Head of caudate nucleus (tissue), 42 donors: ENCODE data around the gene HIVEP2.

Source experiments
- DNase-seq, 42 donors: peaks; one replicate each; pipeline versions ENCODE4 v3.0.0 to v3.0.0-alpha.2; 2020 to 2021; ENCODE audit warnings: mixed read lengths in 7 of 42
- intact Hi-C: fragments of 100-400 bp; cut with DNase I; formaldehyde crosslinking; loops from one replicate; pipeline ENCODE4 v1.15.0; 2022

The HIVEP2 gene

DNA sequence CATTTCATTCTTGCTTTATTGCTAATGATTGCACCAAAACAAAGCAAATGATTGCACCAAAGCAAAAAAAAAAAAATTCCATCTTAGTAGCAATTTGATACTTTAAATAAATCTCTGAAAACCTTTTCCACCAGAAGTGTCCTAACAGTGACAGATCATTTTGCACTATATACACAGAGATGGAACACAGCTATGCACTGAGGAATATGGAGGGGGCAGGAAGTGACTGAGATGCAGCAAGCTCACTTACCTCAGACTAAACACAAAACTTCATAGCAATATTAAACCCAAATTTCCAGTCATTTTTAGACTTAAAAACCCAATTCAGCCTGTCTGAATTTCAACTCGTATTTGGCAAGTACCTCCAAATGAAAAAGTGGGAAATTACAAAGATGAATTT lies 41.2 kb downstream of the HIVEP2 start:
- intact Hi-C loops, result no loop called here
- no peak for DNase-seq

- DNase-seq, result peak in 17 of 42 donors; percentile 25 to 63 (median 45)
- intact Hi-C loops, result no loop called here
Observed at GRCh38 chr6:142902636-142903053, 42.3 kb downstream of the HIVEP2 start.

DNA sequence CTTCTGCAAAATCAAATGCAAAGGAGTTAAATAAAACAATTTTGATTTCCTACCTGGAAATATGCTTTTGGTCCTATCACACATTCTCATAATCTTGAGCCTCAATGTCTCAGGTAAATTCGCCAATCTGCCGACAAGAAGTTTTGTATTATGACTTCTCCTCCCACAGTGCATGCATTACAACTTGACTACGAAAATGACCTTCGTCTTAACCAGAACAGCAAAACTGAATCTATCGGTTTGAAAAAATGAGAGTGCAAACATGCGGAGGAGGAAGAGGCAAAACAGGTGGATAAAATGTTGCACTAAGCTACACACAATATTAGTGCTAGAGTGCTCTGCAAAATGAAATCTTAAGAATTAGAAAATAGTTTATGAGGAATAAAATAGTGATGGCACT lies 43.4 kb downstream of the HIVEP2 start:
- intact Hi-C loops, result no loop called here
- DNase-seq, result no peak

GRCh38 chr6:142900227-142900971 lies 44.6 kb downstream of the HIVEP2 start:
- peak in 32 of 42 donors; percentile 22 to 75 (median 46) for DNase-seq
- intact Hi-C loops, result no loop called here

- intact Hi-C loops, result no loop called here
- no peak for DNase-seq
Observed at GRCh38 chr6:142898927-142899895, 45.8 kb downstream of the HIVEP2 start.

- intact Hi-C loops, result no loop called here
- no peak for DNase-seq
Observed at GRCh38 chr6:142897659-142898058, 47.3 kb downstream of the HIVEP2 start.

DNA sequence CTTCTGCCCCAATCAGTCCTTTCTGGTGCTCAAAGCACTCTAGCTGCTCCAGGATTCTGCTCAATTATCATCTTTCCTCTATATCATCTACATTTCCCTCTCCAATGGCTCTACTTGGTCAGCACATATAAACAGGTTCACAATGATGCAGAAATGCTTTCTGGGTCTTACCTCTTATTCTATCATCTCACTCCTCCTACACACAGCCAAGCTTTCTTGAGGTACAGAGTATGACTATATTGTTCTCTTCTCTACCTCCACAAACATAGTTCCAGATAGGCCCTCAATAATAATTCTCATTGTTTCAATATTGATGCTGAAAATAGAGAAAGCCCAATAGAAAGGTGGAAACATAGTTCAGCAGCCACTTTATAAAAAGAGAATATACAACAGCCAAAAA lies 48.2 kb downstream of the HIVEP2 start:
- intact Hi-C loops, result no loop called here
- DNase-seq, result no peak

- DNase-seq, result no peak
- intact Hi-C loops, result no loop called here
Observed at GRCh38 chr6:142893088-142893487, 51.9 kb downstream of the HIVEP2 start.

DNA sequence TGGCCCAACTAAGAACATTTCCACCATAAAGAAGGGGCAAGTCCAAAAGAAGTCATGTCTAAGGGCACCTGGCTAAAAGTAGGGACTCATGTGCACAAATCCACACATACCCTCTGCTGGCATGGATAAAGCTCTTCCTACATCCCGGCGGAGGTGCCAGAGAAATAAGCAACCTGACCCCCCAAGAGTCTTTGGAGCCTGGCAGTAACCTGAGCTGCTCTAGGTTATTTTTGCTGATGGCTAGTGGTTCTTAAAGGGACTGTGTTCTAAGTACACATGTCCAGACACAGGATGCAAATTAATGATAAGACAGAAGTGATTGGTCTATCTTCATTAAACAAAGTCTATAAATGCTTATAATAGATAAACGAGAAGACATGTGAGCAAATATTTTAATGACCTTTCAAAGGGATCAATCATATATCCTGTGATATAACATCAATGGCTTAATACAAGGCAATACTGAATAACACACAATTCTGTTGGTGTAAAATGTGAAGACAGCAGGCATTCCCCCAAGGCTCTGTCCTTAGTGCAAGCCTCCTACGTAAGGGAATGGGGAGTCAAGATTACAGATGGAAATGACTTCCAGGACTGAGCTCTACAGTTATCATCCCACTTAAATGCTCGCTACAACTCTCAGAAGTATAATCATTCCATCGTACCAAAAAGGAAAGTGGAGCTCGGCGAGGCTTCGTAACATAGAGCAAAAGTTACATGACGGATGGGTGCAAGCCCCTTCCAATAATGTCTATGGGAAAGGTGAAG lies 52.5 kb downstream of the HIVEP2 start:
- intact Hi-C loops, result no loop called here
- DNase-seq, result peak in 1 of 42 donors; percentile 38

GRCh38 chr6:142891454-142891853 lies 53.5 kb downstream of the HIVEP2 start:
- intact Hi-C loops, result no loop called here
- no peak for DNase-seq

DNA sequence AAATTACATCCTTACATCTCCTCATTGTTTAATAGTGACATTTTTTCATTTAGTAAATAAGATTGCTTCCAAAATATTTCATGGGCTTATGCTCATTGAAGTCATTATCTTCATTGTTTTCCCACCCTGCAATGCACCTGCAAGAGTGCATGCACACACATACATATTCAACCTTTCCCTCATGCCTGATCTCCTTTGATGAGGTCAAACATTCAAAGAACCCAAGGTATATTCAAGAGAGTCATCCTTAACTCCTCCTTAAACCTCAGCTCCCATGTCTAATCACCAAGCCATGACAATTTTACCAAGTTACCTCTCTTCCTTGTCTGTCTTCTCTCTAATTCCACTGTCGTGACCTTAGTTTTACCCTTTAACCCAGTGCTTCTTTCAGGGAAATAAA lies 56.5 kb downstream of the HIVEP2 start:
- intact Hi-C loops, result loop anchor here (10.0 kb wide), 1 partner anchor 56 kb away; the partner anchor contains the start of gene HIVEP2
- DNase-seq, result no peak

DNA sequence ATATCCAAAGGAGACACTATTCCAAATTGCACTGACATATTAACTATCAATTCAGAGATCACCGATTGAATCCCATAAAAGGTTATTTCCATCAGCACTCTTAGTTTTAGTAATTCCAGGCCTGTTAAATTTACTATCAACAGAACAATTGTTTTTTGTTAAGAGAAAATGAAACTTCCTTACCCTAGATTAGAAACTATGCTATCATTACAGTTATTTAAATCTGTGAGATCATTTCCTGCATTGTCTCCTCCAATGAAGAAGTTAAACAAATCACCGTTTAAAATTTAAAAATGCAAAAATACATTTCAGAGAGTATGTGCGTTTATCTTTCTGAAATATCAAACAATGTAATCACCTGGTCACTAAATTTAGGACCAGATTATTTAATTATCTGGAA lies 57.5 kb downstream of the HIVEP2 start:
- intact Hi-C loops, result loop anchor here (10.0 kb wide), 1 partner anchor 57 kb away; the partner anchor contains the start of gene HIVEP2
- DNase-seq, result no peak

DNA sequence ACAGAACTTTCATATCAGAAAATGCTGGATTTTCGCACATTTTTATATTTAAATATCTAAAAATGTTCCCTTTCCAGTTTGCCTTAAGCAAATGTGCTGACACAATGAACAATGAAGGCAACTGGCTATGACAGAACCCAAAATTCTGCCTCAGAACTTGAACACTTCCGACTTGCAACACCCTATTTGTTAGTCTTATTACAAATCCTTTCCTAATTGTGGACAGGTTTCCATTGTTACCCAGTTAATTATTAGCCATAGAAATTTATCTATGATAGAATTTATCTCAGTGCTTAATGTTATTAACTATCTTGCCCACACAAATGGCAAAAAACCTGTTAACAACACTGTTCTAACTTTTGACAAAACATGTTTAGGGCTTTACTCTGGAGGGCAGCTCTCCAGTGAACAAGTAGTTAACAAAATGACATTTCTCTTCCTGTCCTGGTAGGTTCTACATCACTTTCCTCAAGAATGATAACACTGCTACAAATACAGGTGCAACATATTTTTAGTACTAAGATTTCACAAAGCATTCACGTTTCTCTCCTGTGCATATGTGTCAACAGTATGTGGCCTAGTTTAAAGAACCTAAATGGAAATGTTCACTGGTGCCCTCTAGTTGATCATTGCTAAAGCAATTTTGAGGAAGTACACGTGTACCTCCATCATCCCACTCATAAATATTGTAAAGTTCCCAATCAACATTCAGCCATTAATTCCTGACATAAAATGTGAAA lies 58.4 kb downstream of the HIVEP2 start:
- intact Hi-C loops, result loop anchor here (10.0 kb wide), 1 partner anchor 58 kb away; the partner anchor contains the start of gene HIVEP2
- DNase-seq, result peak in 2 of 42 donors; percentile 31 to 40

GRCh38 chr6:142885182-142885867 lies 59.7 kb downstream of the HIVEP2 start:
- peak in 12 of 42 donors; percentile 29 to 67 (median 48) for DNase-seq
- intact Hi-C loops, result loop anchor here (10.0 kb wide), 1 partner anchor 59 kb away; the partner anchor contains the start of gene HIVEP2

- intact Hi-C loops, result loop anchor here (10.0 kb wide), 1 partner anchor 60 kb away; the partner anchor contains the start of gene HIVEP2
- DNase-seq, result no peak
Observed at GRCh38 chr6:142884214-142885035, 60.6 kb downstream of the HIVEP2 start.

- intact Hi-C loops, result loop anchor here (10.0 kb wide), 1 partner anchor 62 kb away; the partner anchor contains the start of gene HIVEP2
- DNase-seq, result no peak
Observed at GRCh38 chr6:142883011-142883410, 62.0 kb downstream of the HIVEP2 start.

DNA sequence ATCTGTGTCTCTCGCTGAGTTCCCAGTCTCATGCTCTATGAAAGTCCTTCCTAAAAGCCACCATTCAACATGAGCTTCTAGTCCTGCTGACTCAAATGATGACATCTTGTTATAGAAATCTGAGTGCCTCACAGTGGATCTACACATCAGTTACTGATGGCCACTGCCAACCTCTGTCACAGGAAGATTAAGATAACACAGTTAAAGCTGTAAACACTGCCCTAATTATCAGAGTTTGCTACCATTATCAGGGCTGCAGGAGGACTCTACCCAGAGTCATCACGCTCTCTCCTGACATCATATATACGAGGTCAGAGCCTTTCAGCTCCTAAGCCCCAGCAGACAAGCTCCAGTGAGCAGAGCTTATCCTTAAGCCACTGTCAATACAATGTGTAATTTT lies 63.2 kb downstream of the HIVEP2 start:
- intact Hi-C loops, result loop anchor here (10.0 kb wide), 1 partner anchor 63 kb away; the partner anchor contains the start of gene HIVEP2
- no peak for DNase-seq
